RWPE1 (cell line): Measurements from ENCODE around the gene UBL7.
A peak's percentile ranks its signal among the peaks of the same experiment; 100 is the strongest.

ENCODE experiments used
- CTCF ChIA-PET: fragments of 350-600 bp; sonication (Branson Sonifier 250); formaldehyde crosslinking; extraction: SDS; loops from one replicate; lab custom pipeline; 2021; lab: Yijun Ruan, JAX
- POLR2A ChIA-PET: fragments of 400-600 bp; formaldehyde crosslinking; extraction: SDS; loops from one replicate; lab custom pipeline; 2020; ENCODE audit warnings: antibody characterized with exemption; ENCODE audit not compliant: low non-redundant PET; lab: Yijun Ruan, JAX
- DNase-seq: peaks from one replicate; pipeline ENCODE4 v3.0.0; 2012; ENCODE audit warnings: low spot score
- H3K27ac ChIP-seq: fragments of 450-650 bp; 2 replicates; pipeline ENCODE4 v1.5.1; 2017
- CTCF ChIP-seq: fragments of 450-650 bp; conservative IDR thresholded peaks from 2 replicates; pipeline ENCODE4 v1.5.1; 2017; ENCODE audit warnings: low read depth, mild to moderate bottlenecking

The UBL7 gene

GRCh38 chr15:74421302-74422245 lies 39.4 kb downstream of the UBL7 start:
- no peak for TF ChIP-seq CTCF
- H3K27ac ChIP-seq = peak overlapping the region; percentile 84
- DNase-seq = no peak
- CTCF ChIA-PET = no interaction called here
- POLR2A ChIA-PET = no interaction called here

GRCh38 chr15:74420193-74420905 lies 40.6 kb downstream of the UBL7 start:
- ChIA-PET POLR2A (no interaction called here), CTCF (interaction anchor here (0.8 kb wide), 1 partner anchor 99 kb away, joined by 3 read pairs; no protein-coding TSS in a partner anchor)
- no peak for TF ChIP-seq CTCF
- no peak for DNase-seq
- peak overlapping the region; percentile 25 for H3K27ac ChIP-seq

GRCh38 chr15:74419432-74419831 lies 41.5 kb downstream of the UBL7 start:
- CTCF ChIA-PET = interaction anchor here (0.8 kb wide), 1 partner anchor 99 kb away, joined by 3 read pairs; no protein-coding TSS in a partner anchor
- peak overlapping the region; percentile 25 for H3K27ac ChIP-seq
- POLR2A ChIA-PET = no interaction called here
- no peak for TF ChIP-seq CTCF
- DNase-seq = no peak

- ChIA-PET POLR2A (no interaction called here), CTCF (no interaction called here)
- no peak for TF ChIP-seq CTCF
- DNase-seq = no peak
- no peak overlapping the region; the same call in 1 of the 2 replicates for H3K27ac ChIP-seq
These were observed 42.2 kb downstream of the UBL7 start for GRCh38 chr15:74418575-74419338.

GRCh38 chr15:74417670-74418069 lies 43.3 kb downstream of the UBL7 start:
- ChIA-PET CTCF (interaction anchor here (0.5 kb wide), 1 partner anchor 206 kb away, joined by 3 read pairs; no protein-coding TSS in a partner anchor), POLR2A (no interaction called here)
- TF ChIP-seq CTCF = no peak
- H3K27ac ChIP-seq = no peak overlapping the region; the same call in 1 of the 2 replicates
- DNase-seq = no peak
